ENCODE measurements around the gene GPR55. TPM values are rescaled to one million over a fixed set of nuclear protein-coding genes. Genes with fewer than 3 reads are reported as not detected.

Gene GPR55
- total RNA-seq, 4 donors from 2014 or later, result 0.61 to 0.88 (median 0.78) TPM

GRCh38 chr2:230950874-230951339 lies 25.9 kb upstream of the GPR55 start:
- no peaks in the 10 kb centered on the region for H3K4me1 ChIP-seq
- H3K27ac ChIP-seq, result no peak overlapping the region
- 81 to 84% methylated on average over 9 to 10 of the region's 10 CpGs for WGBS, 2 donors
- DNase-seq, result no peak
- no peaks in the 10 kb centered on the region for H3K9me3 ChIP-seq
- H3K4me3 ChIP-seq, result no peak overlapping the region
- intact Hi-C loops (cut with DNase I), result no loop called here
- H3K36me3 ChIP-seq, result no peaks in the 10 kb centered on the region
- TF ChIP-seq POLR2A (IDR thresholded peaks at IDR 0.05), result no peak
- TF ChIP-seq CTCF (IDR thresholded peaks at IDR 0.05), result no peak
- peaks cover 0 to 5% (median 0%) of the 10 kb centered on the region in 4 donors for H3K27me3 ChIP-seq

GRCh38 chr2:230949966-230950873 lies 25.2 kb upstream of the GPR55 start:
- H3K27me3 ChIP-seq, result no peaks in the 10 kb centered on the region
- DNase-seq, result no peak
- no peaks in the 10 kb centered on the region for H3K36me3 ChIP-seq
- no peak overlapping the region for H3K4me3 ChIP-seq
- TF ChIP-seq CTCF (IDR thresholded peaks at IDR 0.05) (no peak), POLR2A (IDR thresholded peaks at IDR 0.05) (no peak)
- H3K27ac ChIP-seq, result no peak overlapping the region
- intact Hi-C loops (cut with DNase I), result no loop called here
- H3K4me1 ChIP-seq, result no peaks in the 10 kb centered on the region
- H3K9me3 ChIP-seq, result no peaks in the 10 kb centered on the region
- 81 to 89% methylated on average over 19 to 20 of the region's 20 CpGs for WGBS, 2 donors

- H3K36me3 ChIP-seq, result no peaks in the 10 kb centered on the region
- H3K27ac ChIP-seq, result no peak overlapping the region
- WGBS, 2 donors, result 52 to 85% methylated on average over 2 to 4 of the region's 10 CpGs
- TF ChIP-seq POLR2A (IDR thresholded peaks at IDR 0.05), result no peak
- TF ChIP-seq CTCF (IDR thresholded peaks at IDR 0.05), result no peak
- intact Hi-C loops (cut with DNase I), result no loop called here
- H3K4me3 ChIP-seq, result no peak overlapping the region
- no peaks in the 10 kb centered on the region for H3K9me3 ChIP-seq
- H3K27me3 ChIP-seq, result no peaks in the 10 kb centered on the region
- no peaks in the 10 kb centered on the region for H3K4me1 ChIP-seq
- DNase-seq, result no peak
These were observed 22.9 kb upstream of the GPR55 start for GRCh38 chr2:230947908-230948365.

GRCh38 chr2:230947235-230947576 lies 22.2 kb upstream of the GPR55 start:
- no peak for TF ChIP-seq POLR2A (IDR thresholded peaks at IDR 0.05)
- TF ChIP-seq CTCF (IDR thresholded peaks at IDR 0.05), result no peak

GRCh38 chr2:230946429-230947234 lies 21.6 kb upstream of the GPR55 start:
- H3K4me3 ChIP-seq, result no peak overlapping the region
- 63 to 79% methylated on average over 6 to 7 of the region's 7 CpGs for WGBS, 2 donors
- H3K36me3 ChIP-seq, result no peaks in the 10 kb centered on the region
- no peak for DNase-seq
- H3K9me3 ChIP-seq, result no peaks in the 10 kb centered on the region
- H3K27ac ChIP-seq, result no peak overlapping the region
- intact Hi-C loops (cut with DNase I), result no loop called here
- no peaks in the 10 kb centered on the region for H3K27me3 ChIP-seq
- TF ChIP-seq POLR2A (IDR thresholded peaks at IDR 0.05), result no peak
- no peak for TF ChIP-seq CTCF (IDR thresholded peaks at IDR 0.05)
- H3K4me1 ChIP-seq, result no peaks in the 10 kb centered on the region

More at GRCh38 chr2:230947235-230947576, 22.2 kb upstream of the GPR55 start:
- no peaks in the 10 kb centered on the region for H3K4me1 ChIP-seq
- no peaks in the 10 kb centered on the region for H3K27me3 ChIP-seq
- no peak for DNase-seq
- H3K4me3 ChIP-seq, result no peak overlapping the region
- H3K27ac ChIP-seq, result no peak overlapping the region
- intact Hi-C loops (cut with DNase I), result no loop called here
- H3K9me3 ChIP-seq, result no peaks in the 10 kb centered on the region
- H3K36me3 ChIP-seq, result no peaks in the 10 kb centered on the region
- 68 to 84% methylated on average over 2 to 3 of the region's 3 CpGs for WGBS, 2 donors
